ENCODE results near the gene TRAK1. TPM values are rescaled to one million over a fixed set of nuclear protein-coding genes. Genes with fewer than 3 reads are reported as not detected.

Gene TRAK1
- polyA plus RNA-seq, 12 donors, result 59.8 to 133 (median 89.3) TPM; not detected in 1

- no peak for DNase-seq
These were observed 85.3 kb downstream of the TRAK1 start for GRCh38 chr3:42176242-42177034.

GRCh38 chr3:42177068-42177800 lies 86.1 kb downstream of the TRAK1 start:
- no peak for DNase-seq

- DNase-seq, result no peak
These were observed 86.6 kb downstream of the TRAK1 start for GRCh38 chr3:42177801-42178150.

- peak; percentile 58 for DNase-seq
These were observed 88.1 kb downstream of the TRAK1 start for GRCh38 chr3:42179110-42179725.

- no peak for DNase-seq
These were observed 89.7 kb downstream of the TRAK1 start for GRCh38 chr3:42180901-42181300.

- no peak for DNase-seq
These were observed 91.4 kb downstream of the TRAK1 start for GRCh38 chr3:42182555-42182954.

GRCh38 chr3:42183991-42184632 lies 93.0 kb downstream of the TRAK1 start:
- DNase-seq, result no peak

GRCh38 chr3:42184651-42185443 lies 93.7 kb downstream of the TRAK1 start:
- no peak for DNase-seq

- no peak for DNase-seq
These were observed 96.8 kb downstream of the TRAK1 start for GRCh38 chr3:42187936-42188335.

GRCh38 chr3:42188376-42188775 lies 97.2 kb downstream of the TRAK1 start:
- DNase-seq, result no peak

- DNase-seq, result no peak
These were observed 97.9 kb downstream of the TRAK1 start for GRCh38 chr3:42189001-42189460.

GRCh38 chr3:42189736-42190135 lies 98.6 kb downstream of the TRAK1 start:
- no peak for DNase-seq

- peak; percentile 72 for DNase-seq
These were observed 99.7 kb downstream of the TRAK1 start for GRCh38 chr3:42190701-42191442.

GRCh38 chr3:42191443-42191747 lies 100.2 kb downstream of the TRAK1 start:
- no peak for DNase-seq

GRCh38 chr3:42192334-42193200 lies 101.4 kb downstream of the TRAK1 start:
- DNase-seq, result no peak

- DNase-seq, result no peak
These were observed 103.9 kb downstream of the TRAK1 start for GRCh38 chr3:42194943-42195510.

- no peak for DNase-seq
These were observed 104.7 kb downstream of the TRAK1 start for GRCh38 chr3:42195879-42196330.

GRCh38 chr3:42198709-42199108 lies 107.6 kb downstream of the TRAK1 start:
- no peak for DNase-seq

GRCh38 chr3:42202217-42202865 lies 111.2 kb downstream of the TRAK1 start:
- DNase-seq, result no peak
